Pancreas (tissue), 10 donors: ENCODE measurements around the gene IL1RL2. TPM values are rescaled to one million over a fixed set of nuclear protein-coding genes. Genes with fewer than 3 reads are reported as not detected.

Experiments
- ATAC-seq, 4 donors: fragments of 200-7000 bp; cut with Tn5 transposase; one replicate each; pipeline versions ENCODE4 v1.8.0 to v1.9.1; 2020; ENCODE audit warnings: mild to moderate bottlenecking in 4 of 4, moderate library complexity in 4 of 4
- DNase-seq, 6 donors: peaks; one replicate each; pipeline ENCODE4 v3.0.0-alpha.2; 2020
- FAIRE-seq: peaks from 2 replicates; lab custom pipeline; 2012; peaks lifted over from hg19 to GRCh38; lab: Jason Lieb, UNC
- H3K27ac ChIP-seq, 4 donors: fragments of 200-600 bp; sonication (generic); 1 replicate in 3 of 4; 2 replicates in 1 of 4; pipeline versions ENCODE4 v1.5.0 to v1.8.0; 2020
- H3K27me3 ChIP-seq, 4 donors: fragments of 200-600 bp; one replicate each; pipeline ENCODE4 v1.8.0; 2021
- H3K36me3 ChIP-seq, 3 donors: fragments of 200-600 bp; sonication (generic) in 1 of 3; one replicate each; pipeline versions ENCODE4 v1.5.0 to v1.8.0; 2020 to 2021
- H3K4me1 ChIP-seq, 3 donors: fragments of 200-600 bp; one replicate each; pipeline ENCODE4 v1.8.0; 2021
- H3K4me3 ChIP-seq, 4 donors: fragments of 200-600 bp; sonication (generic) in 2 of 4; one replicate each; pipeline versions ENCODE4 v1.5.0 to v1.8.0; 2020 to 2021
- H3K9me3 ChIP-seq, 4 donors: fragments of 200-600 bp; one replicate each; pipeline ENCODE4 v1.8.0; 2021
- whole genome bisulfite sequencing, 2 donors: extraction: QIAGEN DNeasy Blood & Tissue Kit; methylation state at CpG; one replicate each; pipeline ENCODE4 v1.1.7; 2013; 5-methylcytosine and 5-hydroxymethylcytosine counted together
- intact Hi-C, 3 donors: fragments of 100-400 bp; cut with DNase I; formaldehyde crosslinking; loops; one replicate each; pipeline versions ENCODE4 v1.11.1 to v1.14.2; 2022
- polyA plus RNA-seq, 2 donors: library from polyadenylated mRNA; stranded (reverse); fragments of 200-250 nt; gene quantifications; one replicate each; pipeline ENCODE4 v1.2.3, GENCODE V29; 2013
- total RNA-seq, 6 donors: library from RNA; stranded (reverse); fragmentation: NEBNext Ultra II Directional in 4 of 6; extraction: Animal tissue kit (Norgen Biotek cat#: 25700) in 4 of 6; gene quantifications; one replicate each; pipeline versions ENCODE4 v1.2.1 to v1.2.4, GENCODE V29; 2021 to 2023
- TF ChIP-seq, protein P1 (sequence below), 4 donors: fragments of 200-600 bp; sonication (generic) in 3 of 4; IDR thresholded peaks; one replicate each; pipeline versions ENCODE4 v1.5.0 to v1.8.0; 2021; ENCODE audit warnings: antibody characterized with exemption in 4 of 4
- donor health status: healthy with polysubstance abuse.
- donor health status: DM: no; HTN: no; CAD: no; lungs with moderate emphysema.
- donor health status: DM: no; HTN: no; CAD: no.
- donor health status: control.
- donor health status: control.
- donor health status: Bipolar disorder and iron deficiency.
- donor health status: DM: yes; HTN: yes; CAD: no.
- donor health status: DM: no; HTN: no; CAD: no.
- donor health status: DM: no; HTN: no; CAD: no.
- donor health status: DM: yes; HTN: yes; CAD: no.

The IL1RL2 gene
- total and polyA plus RNA-seq, 8 donors = 0.12 to 1.2 (median 0.34) TPM

DNA sequence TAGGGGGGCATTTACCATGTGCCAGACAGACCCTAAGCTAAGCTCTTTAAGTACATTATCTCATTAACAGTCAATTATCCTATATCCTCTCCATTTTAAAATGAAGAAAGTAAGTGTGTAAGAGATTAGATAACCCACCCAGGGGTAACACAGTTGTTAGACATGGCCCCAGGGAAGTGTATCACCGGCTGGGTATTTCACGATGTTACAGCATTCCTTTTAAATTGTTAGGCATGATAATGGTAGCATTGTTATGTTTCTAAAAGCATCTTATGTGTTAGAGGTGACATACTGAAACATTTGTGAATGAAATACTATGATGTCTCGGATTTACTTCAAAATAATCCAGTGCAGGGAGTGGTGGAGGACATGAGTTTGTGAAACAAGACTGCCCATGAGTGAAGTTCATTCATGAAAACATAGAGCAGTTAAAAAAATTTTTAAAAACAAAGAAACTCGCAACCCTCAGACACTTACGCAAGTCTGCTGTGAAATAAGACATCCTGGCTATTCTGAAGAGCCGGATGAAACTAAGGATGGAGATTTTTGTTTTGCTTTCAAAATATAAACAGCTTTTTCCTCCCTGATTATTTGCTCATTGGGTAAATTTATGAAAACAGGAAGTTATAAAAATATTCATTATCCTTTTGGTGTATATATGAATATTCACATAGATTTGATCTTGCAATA is 54.9 kb downstream of the IL1RL2 start:
- no peak overlapping the region for H3K27ac ChIP-seq
- ATAC-seq (no peak), FAIRE-seq (no peak), DNase-seq (no peak)
- H3K4me3 ChIP-seq = no peak overlapping the region
- no peaks in the 10 kb centered on the region for H3K9me3 ChIP-seq
- no peaks in the 10 kb centered on the region for H3K27me3 ChIP-seq
- intact Hi-C loops = no loop called here
- no peaks in the 10 kb centered on the region for H3K36me3 ChIP-seq
- WGBS, 2 donors = 76 to 85% methylated on average over 6 of the region's 6 CpGs
- TF ChIP-seq, protein P1, sequence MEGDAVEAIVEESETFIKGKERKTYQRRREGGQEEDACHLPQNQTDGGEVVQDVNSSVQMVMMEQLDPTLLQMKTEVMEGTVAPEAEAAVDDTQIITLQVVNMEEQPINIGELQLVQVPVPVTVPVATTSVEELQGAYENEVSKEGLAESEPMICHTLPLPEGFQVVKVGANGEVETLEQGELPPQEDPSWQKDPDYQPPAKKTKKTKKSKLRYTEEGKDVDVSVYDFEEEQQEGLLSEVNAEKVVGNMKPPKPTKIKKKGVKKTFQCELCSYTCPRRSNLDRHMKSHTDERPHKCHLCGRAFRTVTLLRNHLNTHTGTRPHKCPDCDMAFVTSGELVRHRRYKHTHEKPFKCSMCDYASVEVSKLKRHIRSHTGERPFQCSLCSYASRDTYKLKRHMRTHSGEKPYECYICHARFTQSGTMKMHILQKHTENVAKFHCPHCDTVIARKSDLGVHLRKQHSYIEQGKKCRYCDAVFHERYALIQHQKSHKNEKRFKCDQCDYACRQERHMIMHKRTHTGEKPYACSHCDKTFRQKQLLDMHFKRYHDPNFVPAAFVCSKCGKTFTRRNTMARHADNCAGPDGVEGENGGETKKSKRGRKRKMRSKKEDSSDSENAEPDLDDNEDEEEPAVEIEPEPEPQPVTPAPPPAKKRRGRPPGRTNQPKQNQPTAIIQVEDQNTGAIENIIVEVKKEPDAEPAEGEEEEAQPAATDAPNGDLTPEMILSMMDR (IDR thresholded peaks at IDR 0.05) = no peak
- peaks cover 5 to 11% (median 5%) of the 10 kb centered on the region in 3 donors for H3K4me1 ChIP-seq

DNA sequence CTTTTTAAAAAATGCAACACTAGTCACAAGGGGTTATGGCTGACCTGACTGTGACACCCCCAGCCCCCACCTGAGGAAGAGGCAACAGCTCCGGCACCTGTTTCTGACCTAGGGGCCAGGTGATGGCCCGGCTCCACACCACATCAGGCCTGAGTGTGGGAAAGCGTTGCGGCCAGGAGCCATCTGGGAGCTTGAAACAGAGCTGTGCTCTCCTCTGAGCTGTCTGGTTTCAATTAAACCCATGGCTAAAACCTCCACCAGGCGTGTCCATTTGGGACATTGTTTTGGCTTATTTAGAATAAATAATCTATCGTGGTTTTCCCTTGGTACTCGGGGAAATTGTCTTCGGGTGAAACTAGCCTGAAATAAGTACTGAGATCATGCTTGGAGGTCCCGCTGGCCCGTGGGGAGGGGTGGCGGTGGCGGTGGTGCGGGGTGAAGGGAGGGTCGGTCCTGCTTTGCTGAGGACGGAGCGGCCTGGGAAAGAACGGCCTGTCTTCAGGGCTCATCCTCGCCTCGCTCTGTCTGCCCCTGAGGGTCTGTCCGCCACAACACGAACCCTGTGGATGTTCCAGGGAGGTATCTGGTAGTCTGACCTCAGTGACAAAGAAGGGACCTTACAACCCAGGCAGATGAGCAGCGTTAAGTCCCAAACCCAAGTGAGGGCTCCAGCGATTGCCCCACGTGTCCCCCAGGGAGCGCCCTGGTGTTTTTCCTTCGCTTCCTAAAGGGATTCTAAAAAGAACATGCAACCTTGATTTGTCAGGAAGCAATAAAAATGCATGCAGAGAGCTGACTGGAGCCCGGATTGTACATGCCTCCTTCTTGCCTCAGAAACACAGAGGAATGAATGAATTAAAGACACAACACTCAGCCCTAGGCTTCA is 58.7 kb downstream of the IL1RL2 start:
- intact Hi-C loops = no loop called here
- no peaks in the 10 kb centered on the region for H3K36me3 ChIP-seq
- FAIRE-seq (no peak), ATAC-seq (no peak), DNase-seq (no peak)
- H3K4me3 ChIP-seq = no peak overlapping the region
- TF ChIP-seq, protein P1 (IDR thresholded peaks at IDR 0.05) = no peak
- 77 to 83% methylated on average over 27 of the region's 27 CpGs for WGBS, 2 donors
- no peaks in the 10 kb centered on the region for H3K27me3 ChIP-seq
- H3K9me3 ChIP-seq = no peaks in the 10 kb centered on the region
- peaks cover 2 to 5% (median 3%) of the 10 kb centered on the region in 3 donors for H3K4me1 ChIP-seq
- H3K27ac ChIP-seq = no peak overlapping the region

DNA sequence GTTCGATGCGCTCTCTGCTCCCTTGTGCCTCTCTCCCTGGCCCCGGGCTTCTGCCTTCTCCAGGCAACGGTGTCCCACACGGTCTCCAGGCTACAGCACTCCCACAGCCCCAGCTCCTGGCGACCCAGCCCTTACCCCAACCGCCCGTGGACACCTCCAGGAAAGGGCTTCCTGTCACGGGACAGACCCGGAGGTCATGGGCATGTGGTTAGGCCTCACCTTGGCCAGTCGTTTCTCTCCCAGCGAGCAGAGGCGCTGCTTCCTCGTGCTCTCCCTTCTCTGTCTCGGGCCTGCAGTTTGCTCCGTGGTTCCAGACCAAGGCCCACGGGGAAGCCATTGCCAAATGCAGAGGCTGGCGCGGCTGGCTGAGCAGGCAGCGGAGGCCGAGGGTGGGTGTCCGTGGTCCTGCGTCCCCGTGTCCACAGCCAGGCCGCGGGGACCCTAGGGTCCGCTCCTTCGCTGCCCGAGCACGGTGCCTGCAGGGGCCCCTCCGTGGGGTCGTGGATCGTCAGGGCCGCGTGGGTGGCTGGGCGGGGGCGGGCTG is 63.5 kb downstream of the IL1RL2 start:
- FAIRE-seq (no peak), ATAC-seq (no peak), DNase-seq (peak in 1 of 6 donors; percentile 75)
- intact Hi-C loops = loop anchor here in 1 of 3 donors (5.0 kb wide), 1 partner anchor 192 kb away; no protein-coding TSS in a partner anchor
- Histone ChIP-seq H3K27ac (no peak overlapping the region), H3K4me1 (no peaks in the 10 kb centered on the region), H3K9me3 (no peaks in the 10 kb centered on the region), H3K36me3 (no peaks in the 10 kb centered on the region), H3K4me3 (no peak overlapping the region), H3K27me3 (peaks cover 0 to 4% (median 0%) of the 10 kb centered on the region in 4 donors)
- WGBS, 2 donors = 78 to 87% methylated on average over 37 of the region's 37 CpGs
- TF ChIP-seq, protein P1 (IDR thresholded peaks at IDR 0.05) = no peak

DNA sequence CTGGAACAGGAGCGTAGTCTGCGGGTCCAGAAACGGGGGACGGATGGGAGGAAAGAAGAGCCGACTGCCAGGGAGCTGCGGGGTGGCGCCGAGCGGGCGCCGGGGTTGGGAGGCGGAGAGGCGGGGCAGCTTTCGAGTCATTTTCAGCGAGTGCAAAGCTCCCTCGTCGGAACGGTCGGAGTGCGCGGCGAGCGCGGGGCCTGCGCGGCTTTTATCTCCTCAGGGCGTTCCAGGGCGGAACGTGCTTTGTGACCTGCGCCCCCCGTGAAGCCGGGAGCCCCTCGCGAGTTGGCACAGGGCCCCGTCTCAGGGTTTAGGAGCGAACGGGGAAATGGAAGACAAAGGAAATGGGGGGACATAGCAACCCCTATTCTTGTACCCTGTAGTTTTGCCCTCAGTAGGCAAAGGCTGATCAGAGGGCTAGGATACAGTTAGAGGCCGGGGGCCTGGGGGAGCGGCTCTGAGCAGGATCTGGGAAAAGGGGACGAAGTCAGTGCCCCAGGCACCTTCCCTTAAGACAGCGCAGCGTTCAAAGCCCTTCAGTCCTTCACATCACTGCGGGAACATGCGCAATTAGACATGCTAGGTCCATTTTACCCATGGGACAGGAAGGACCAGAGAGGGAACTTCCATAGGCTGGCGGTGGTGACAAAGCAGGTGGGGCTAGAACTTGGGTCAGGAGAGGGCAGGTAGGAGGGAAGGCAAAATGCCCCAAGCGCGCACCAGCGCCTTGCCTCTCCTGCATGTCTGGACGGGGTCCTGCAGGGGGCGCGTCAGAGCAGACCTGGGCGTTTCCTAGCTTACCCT is 64.4 kb downstream of the IL1RL2 start:
- H3K27ac ChIP-seq = no peak overlapping the region
- 6 to 8% methylated on average over 52 of the region's 52 CpGs for WGBS, 2 donors
- intact Hi-C loops = loop anchor here in 1 of 3 donors (5.0 kb wide), 1 partner anchor 191 kb away; no protein-coding TSS in a partner anchor
- DNase-seq = peak in 5 of 6 donors; percentile 46 to 80 (median 53)
- peak overlapping the region in 2 of 4 donors; percentile 27 to 38 for H3K4me3 ChIP-seq
- no peaks in the 10 kb centered on the region for H3K9me3 ChIP-seq
- ATAC-seq = peak; percentile 84 to 95 (median 89)
- peaks cover 0 to 2% (median 0%) of the 10 kb centered on the region in 3 donors for H3K4me1 ChIP-seq
- TF ChIP-seq, protein P1 (IDR thresholded peaks at IDR 0.05) = peak; percentile 33 to 52 (median 46)
- no peak for FAIRE-seq
- peaks cover 0 to 4% (median 0%) of the 10 kb centered on the region in 4 donors for H3K27me3 ChIP-seq
- H3K36me3 ChIP-seq = no peaks in the 10 kb centered on the region
